Astrocyte of the spinal cord (primary cell): ENCODE results near the gene RELCH.

Source experiments
- DNase-seq: peaks from one replicate; pipeline ENCODE4 v3.0.0; 2011; ENCODE audit warnings: low read depth, low spot score
- H3K4me3 ChIP-seq: 2 replicates; pipeline ENCODE4 v1.5.1; 2011; ENCODE audit warnings: low read depth, mild to moderate bottlenecking, low read length, moderate library complexity
- CTCF ChIP-seq: IDR thresholded peaks from 2 replicates; pipeline ENCODE4 v1.5.1; 2012; ENCODE audit warnings: low read depth, mild to moderate bottlenecking, low read length, inconsistent platforms
- in situ Hi-C: cut with HindIII; loops from 2 replicates; pipeline ENCODE4 v1.10.0; 2017; ENCODE audit warnings: low sequenced_read_pairs

Gene RELCH

GRCh38 chr18:62327977-62328376 lies 140.9 kb downstream of the RELCH start:
- no peak for TF ChIP-seq CTCF
- H3K4me3 ChIP-seq: no peak overlapping the region
- in situ Hi-C loops: no loop called here
- DNase-seq: no peak

- in situ Hi-C loops: no loop called here
- H3K4me3 ChIP-seq: no peak overlapping the region
- no peak for DNase-seq
- TF ChIP-seq CTCF: no peak
These were observed 141.8 kb downstream of the RELCH start for GRCh38 chr18:62328586-62329525.

- no peak overlapping the region for H3K4me3 ChIP-seq
- no peak for TF ChIP-seq CTCF
- in situ Hi-C loops: no loop called here
- DNase-seq: peak; percentile 57
These were observed 142.8 kb downstream of the RELCH start for GRCh38 chr18:62329691-62330454.

- in situ Hi-C loops: no loop called here
- H3K4me3 ChIP-seq: no peak overlapping the region
- TF ChIP-seq CTCF: no peak
- no peak for DNase-seq
These were observed 143.6 kb downstream of the RELCH start for GRCh38 chr18:62330650-62331049.

GRCh38 chr18:62331581-62332356 lies 144.7 kb downstream of the RELCH start:
- no peak for TF ChIP-seq CTCF
- in situ Hi-C loops: no loop called here
- no peak overlapping the region for H3K4me3 ChIP-seq
- DNase-seq: peak; percentile 49

- in situ Hi-C loops: no loop called here
- DNase-seq: no peak
- TF ChIP-seq CTCF: no peak
- H3K4me3 ChIP-seq: no peak overlapping the region
These were observed 145.4 kb downstream of the RELCH start for GRCh38 chr18:62332431-62332830.
